Measurements from ENCODE around the gene MRM1. TPM values are rescaled to one million over a fixed set of nuclear protein-coding genes. Genes with fewer than 3 reads are reported as not detected.

The MRM1 gene
- total RNA-seq, 3 donors from 2014 or later = 4.8 to 7.5 (median 7.2) TPM

GRCh38 chr17:36629970-36630502 lies 28.7 kb downstream of the MRM1 start:
- H3K4me3 ChIP-seq = no peak overlapping the region
- H3K4me1 ChIP-seq = no peaks in the 10 kb centered on the region
- no peak overlapping the region for H3K27ac ChIP-seq
- H3K36me3 ChIP-seq = no peaks in the 10 kb centered on the region
- H3K9me3 ChIP-seq = no peaks in the 10 kb centered on the region
- intact Hi-C loops (cut with DNase I; ENCODE audit: low total_unique reads) = loop anchor here (10.0 kb wide), 1 partner anchor 415 kb away; no protein-coding TSS in a partner anchor
- DNase-seq (ENCODE audit: low spot score in 2 of 2) = no peak
- H3K27me3 ChIP-seq = no peaks in the 10 kb centered on the region
- TF ChIP-seq CTCF (IDR thresholded peaks at IDR 0.05) (no peak), POLR2A (IDR thresholded peaks at IDR 0.05) (no peak), POLR2AphosphoS5 (IDR thresholded peaks at IDR 0.05) (no peak)

GRCh38 chr17:36631022-36631421 lies 29.6 kb downstream of the MRM1 start:
- Histone ChIP-seq H3K36me3 (no peaks in the 10 kb centered on the region), H3K4me3 (no peak overlapping the region), H3K27ac (no peak overlapping the region), H3K27me3 (no peaks in the 10 kb centered on the region), H3K4me1 (no peaks in the 10 kb centered on the region), H3K9me3 (no peaks in the 10 kb centered on the region)
- no peak for TF ChIP-seq POLR2AphosphoS5 (IDR thresholded peaks at IDR 0.05)
- TF ChIP-seq POLR2A (IDR thresholded peaks at IDR 0.05) = no peak
- TF ChIP-seq CTCF (IDR thresholded peaks at IDR 0.05) = no peak
- no peak for DNase-seq (ENCODE audit: low spot score in 2 of 2)
- intact Hi-C loops (cut with DNase I; ENCODE audit: low total_unique reads) = no loop called here

GRCh38 chr17:36632916-36633771 lies 31.8 kb downstream of the MRM1 start:
- H3K4me3 ChIP-seq = no peak overlapping the region
- no peaks in the 10 kb centered on the region for H3K36me3 ChIP-seq
- intact Hi-C loops (cut with DNase I; ENCODE audit: low total_unique reads) = no loop called here
- H3K27me3 ChIP-seq = peaks cover 0 to 7% of the 10 kb centered on the region in 2 donors
- H3K9me3 ChIP-seq = no peaks in the 10 kb centered on the region
- TF ChIP-seq CTCF (IDR thresholded peaks at IDR 0.05) (no peak), POLR2AphosphoS5 (IDR thresholded peaks at IDR 0.05) (no peak), POLR2A (IDR thresholded peaks at IDR 0.05) (no peak)
- no peak overlapping the region for H3K27ac ChIP-seq
- no peak for DNase-seq (ENCODE audit: low spot score in 2 of 2)
- no peaks in the 10 kb centered on the region for H3K4me1 ChIP-seq

GRCh38 chr17:36640346-36640745 lies 39.0 kb downstream of the MRM1 start:
- Histone ChIP-seq H3K9me3 (no peaks in the 10 kb centered on the region), H3K4me1 (no peaks in the 10 kb centered on the region), H3K36me3 (no peaks in the 10 kb centered on the region), H3K27ac (no peak overlapping the region), H3K4me3 (no peak overlapping the region), H3K27me3 (peaks cover 7 to 66% of the 10 kb centered on the region in 2 donors)
- TF ChIP-seq CTCF (IDR thresholded peaks at IDR 0.05) = no peak
- TF ChIP-seq POLR2A (IDR thresholded peaks at IDR 0.05) = no peak
- TF ChIP-seq POLR2AphosphoS5 (IDR thresholded peaks at IDR 0.05) = no peak
- intact Hi-C loops (cut with DNase I; ENCODE audit: low total_unique reads) = no loop called here
- no peak for DNase-seq (ENCODE audit: low spot score in 2 of 2)

- no peaks in the 10 kb centered on the region for H3K9me3 ChIP-seq
These were observed 39.5 kb downstream of the MRM1 start for GRCh38 chr17:36640836-36641235.

More at GRCh38 chr17:36640836-36641235, 39.5 kb downstream of the MRM1 start:
- H3K4me3 ChIP-seq = no peak overlapping the region
- no peaks in the 10 kb centered on the region for H3K4me1 ChIP-seq
- no peak for DNase-seq (ENCODE audit: low spot score in 2 of 2)
- no peak for TF ChIP-seq POLR2A (IDR thresholded peaks at IDR 0.05)
- TF ChIP-seq POLR2AphosphoS5 (IDR thresholded peaks at IDR 0.05) = no peak
- no peak for TF ChIP-seq CTCF (IDR thresholded peaks at IDR 0.05)
- no peaks in the 10 kb centered on the region for H3K36me3 ChIP-seq
- intact Hi-C loops (cut with DNase I; ENCODE audit: low total_unique reads) = no loop called here
- peaks cover 7 to 71% of the 10 kb centered on the region in 2 donors for H3K27me3 ChIP-seq
- H3K27ac ChIP-seq = no peak overlapping the region

Measured in breast epithelium (tissue), 4 donors.